Trophoblast cell (in vitro differentiated cells and primary cell): ENCODE measurements around the gene UBE2E2.

Source experiments
- DNase-seq, 2 donors: peaks; one replicate each; pipeline ENCODE4 v3.0.0-alpha.2; 2016
- H2AFZ ChIP-seq: 2 replicates; pipeline ENCODE4 v1.6.1; 2013; ENCODE audit warnings: low read length, moderate library complexity, mild to moderate bottlenecking; ENCODE audit not compliant: insufficient read depth, poor library complexity
- H2AK5ac ChIP-seq: 2 replicates; pipeline ENCODE4 v1.6.1; 2013; ENCODE audit warnings: mild to moderate bottlenecking, low read length
- H2BK120ac ChIP-seq: 2 replicates; pipeline ENCODE4 v1.6.1; 2013; ENCODE audit warnings: low read length, mild to moderate bottlenecking, moderate library complexity; ENCODE audit not compliant: insufficient read depth, poor library complexity
- H2BK12ac ChIP-seq: 2 replicates; pipeline ENCODE4 v1.6.1; 2013; ENCODE audit warnings: mild to moderate bottlenecking, low read length, moderate library complexity
- H2BK5ac ChIP-seq: 2 replicates; pipeline ENCODE4 v1.6.1; 2013; ENCODE audit warnings: low read length, low read depth, moderate library complexity, mild to moderate bottlenecking; ENCODE audit not compliant: poor library complexity
- H3K14ac ChIP-seq: 2 replicates; pipeline ENCODE4 v1.6.1; 2013; ENCODE audit warnings: mild to moderate bottlenecking, low read length
- H3K18ac ChIP-seq: 2 replicates; pipeline ENCODE4 v1.6.1; 2013; ENCODE audit warnings: mild to moderate bottlenecking, low read length
- H3K23ac ChIP-seq: 2 replicates; pipeline ENCODE4 v1.6.1; 2013; ENCODE audit warnings: low read length
- H3K27ac ChIP-seq: 2 replicates; pipeline ENCODE4 v1.5.1; 2013; ENCODE audit warnings: low read depth, mild to moderate bottlenecking, inconsistent platforms, low read length, moderate library complexity
- H3K27me3 ChIP-seq: 2 replicates; pipeline ENCODE4 v1.6.1; 2013; ENCODE audit warnings: inconsistent platforms, mild to moderate bottlenecking, low read length, moderate library complexity; ENCODE audit not compliant: insufficient read depth
- H3K36me3 ChIP-seq, 2 experiments: 1 replicate in 1 of 2; 2 replicates in 1 of 2; pipeline ENCODE4 v1.6.1; 2013; ENCODE audit warnings: low read length in 2 of 2, mild to moderate bottlenecking in 2 of 2, moderate library complexity in 1 of 2; ENCODE audit not compliant: insufficient read depth in 2 of 2, control insufficient read depth in 1 of 2
- H3K4ac ChIP-seq: 2 replicates; pipeline ENCODE4 v1.6.1; 2013; ENCODE audit warnings: low read depth, mild to moderate bottlenecking, low read length, moderate library complexity
- H3K4me1 ChIP-seq, 2 experiments: 1 replicate in 1 of 2; 2 replicates in 1 of 2; pipeline ENCODE4 v1.6.1; 2013; ENCODE audit warnings: low read length in 2 of 2, mild to moderate bottlenecking in 2 of 2, moderate library complexity in 1 of 2; ENCODE audit not compliant: insufficient read depth in 2 of 2, control insufficient read depth in 1 of 2
- H3K4me2 ChIP-seq: 2 replicates; pipeline ENCODE4 v1.6.1; 2013; ENCODE audit warnings: inconsistent platforms, mild to moderate bottlenecking, low read length, moderate library complexity
- H3K4me3 ChIP-seq: 2 replicates; pipeline ENCODE4 v1.5.1; 2013; ENCODE audit warnings: mild to moderate bottlenecking, low read depth, low read length, inconsistent platforms
- H3K79me1 ChIP-seq: one replicate; pipeline ENCODE4 v1.6.1; 2013; ENCODE audit warnings: low read length
- H3K79me2 ChIP-seq: 2 replicates; pipeline ENCODE4 v1.6.1; 2013; ENCODE audit warnings: low read length, mild to moderate bottlenecking; ENCODE audit not compliant: control insufficient read depth, insufficient read depth, poor library complexity
- H3K9ac ChIP-seq: 2 replicates; pipeline ENCODE4 v1.6.1; 2013; ENCODE audit warnings: mild to moderate bottlenecking, low read length
- H3K9me3 ChIP-seq: 2 replicates; pipeline ENCODE4 v1.6.1; 2013; ENCODE audit warnings: low read depth, mild to moderate bottlenecking, control low read depth, inconsistent platforms, low read length; ENCODE audit not compliant: insufficient read depth
- H4K12ac ChIP-seq: 2 replicates; pipeline ENCODE4 v1.6.1; 2013; ENCODE audit warnings: low read depth, mild to moderate bottlenecking, low read length, moderate library complexity
- H4K8ac ChIP-seq: 2 replicates; pipeline ENCODE4 v1.6.1; 2013; ENCODE audit warnings: low read depth, mild to moderate bottlenecking, low read length, moderate library complexity
- H4K91ac ChIP-seq: one replicate; pipeline ENCODE4 v1.6.1; 2013; ENCODE audit warnings: low read depth, mild to moderate bottlenecking, low read length, moderate library complexity
- WGBS: extraction: QIAGEN DNeasy Blood & Tissue Kit; methylation state at CpG from one replicate; pipeline ENCODE4 v1.1.7; 2013; ENCODE audit warnings: missing lambda C conversion rate; ENCODE audit not compliant: insufficient read length, insufficient coverage; ENCODE audit errors: extremely low coverage; 5-methylcytosine and 5-hydroxymethylcytosine counted together

The UBE2E2 gene

GRCh38 chr3:23430781-23431398, 227.8 kb downstream of the UBE2E2 start:
- Histone ChIP-seq H4K91ac (no peak overlapping the region), H3K27me3 (no peaks in the 10 kb centered on the region), H2AK5ac (no peak overlapping the region), H4K8ac (no peak overlapping the region), H2BK120ac (no peak overlapping the region), H3K23ac (no peak overlapping the region), H2BK5ac (no peak overlapping the region), H3K9ac (no peak overlapping the region), H4K12ac (no peak overlapping the region), H3K18ac (no peak overlapping the region), H2BK12ac (no peak overlapping the region), H3K9me3 (no peaks in the 10 kb centered on the region), H3K27ac (no peak overlapping the region), H3K4ac (no peak overlapping the region), H3K14ac (no peak overlapping the region), H3K4me1 (no peaks in the 10 kb centered on the region), H3K79me2 (no peaks in the 10 kb centered on the region), H3K79me1 (no peaks in the 10 kb centered on the region), H3K4me2 (no peak overlapping the region), H3K4me3 (no peak overlapping the region), H3K36me3 (no peaks in the 10 kb centered on the region), H2AFZ (no peak overlapping the region)
- WGBS, result 100% methylated on average over 1 of the region's 2 CpGs
- DNase-seq, result no peak

GRCh38 chr3:23431764-23432163, 228.6 kb downstream of the UBE2E2 start:
- Histone ChIP-seq H3K4me1 (peaks cover 0 to under 1% of the 10 kb centered on the region in 2 experiments), H3K14ac (no peak overlapping the region), H3K9ac (no peak overlapping the region), H2AK5ac (no peak overlapping the region), H4K8ac (no peak overlapping the region), H3K23ac (no peak overlapping the region), H3K9me3 (no peaks in the 10 kb centered on the region), H3K27ac (no peak overlapping the region), H3K4me3 (no peak overlapping the region), H2BK5ac (no peak overlapping the region), H2BK120ac (no peak overlapping the region), H3K27me3 (no peaks in the 10 kb centered on the region), H2BK12ac (no peak overlapping the region), H4K12ac (no peak overlapping the region), H3K4ac (no peak overlapping the region), H3K18ac (no peak overlapping the region), H3K4me2 (no peak overlapping the region), H3K79me1 (no peaks in the 10 kb centered on the region), H4K91ac (no peak overlapping the region), H3K36me3 (no peaks in the 10 kb centered on the region), H2AFZ (no peak overlapping the region), H3K79me2 (no peaks in the 10 kb centered on the region)
- DNase-seq, result no peak
- no CpG with 5 or more reads among the region's 3 CpGs for WGBS

- WGBS, result no CpG with 5 or more reads among the region's 2 CpGs
- no peak for DNase-seq
Measured at GRCh38 chr3:23435318-23435717, 232.2 kb downstream of the UBE2E2 start.

GRCh38 chr3:23435904-23436303, 232.8 kb downstream of the UBE2E2 start:
- WGBS, result no CpG with 5 or more reads among the region's 9 CpGs
- Histone ChIP-seq H3K4ac (no peak overlapping the region), H2BK12ac (no peak overlapping the region), H4K8ac (no peak overlapping the region), H3K79me2 (no peaks in the 10 kb centered on the region), H2AK5ac (no peak overlapping the region), H3K4me2 (no peak overlapping the region), H3K9ac (no peak overlapping the region), H3K4me3 (no peak overlapping the region), H3K14ac (no peak overlapping the region), H4K12ac (no peak overlapping the region), H4K91ac (no peak overlapping the region), H2AFZ (no peak overlapping the region), H3K36me3 (no peaks in the 10 kb centered on the region), H3K4me1 (peaks cover 2% of the 10 kb centered on the region in 2 experiments), H3K27me3 (no peaks in the 10 kb centered on the region), H3K23ac (no peak overlapping the region), H3K18ac (no peak overlapping the region), H2BK5ac (no peak overlapping the region), H2BK120ac (no peak overlapping the region), H3K9me3 (no peaks in the 10 kb centered on the region), H3K27ac (no peak overlapping the region), H3K79me1 (no peaks in the 10 kb centered on the region)
- no peak for DNase-seq

More at GRCh38 chr3:23435318-23435717, 232.2 kb downstream of the UBE2E2 start:
- H3K4me1 ChIP-seq, result peaks cover 2% of the 10 kb centered on the region in 2 experiments
- H2AFZ ChIP-seq, result no peak overlapping the region
- H3K79me1 ChIP-seq, result no peaks in the 10 kb centered on the region
- H3K27me3 ChIP-seq, result no peaks in the 10 kb centered on the region
- H4K91ac ChIP-seq, result no peak overlapping the region
- no peaks in the 10 kb centered on the region for H3K36me3 ChIP-seq
- no peaks in the 10 kb centered on the region for H3K79me2 ChIP-seq
- H3K4me3 ChIP-seq, result no peak overlapping the region
- no peak overlapping the region for H3K4me2 ChIP-seq
- H3K9ac ChIP-seq, result no peak overlapping the region
- H2BK12ac ChIP-seq, result no peak overlapping the region
- no peak overlapping the region for H4K8ac ChIP-seq
- no peak overlapping the region for H3K18ac ChIP-seq
- no peak overlapping the region for H4K12ac ChIP-seq
- no peak overlapping the region for H3K4ac ChIP-seq
- no peak overlapping the region for H2BK120ac ChIP-seq
- H2AK5ac ChIP-seq, result no peak overlapping the region
- no peak overlapping the region for H2BK5ac ChIP-seq
- no peak overlapping the region for H3K14ac ChIP-seq
- no peak overlapping the region for H3K23ac ChIP-seq
- no peak overlapping the region for H3K27ac ChIP-seq
- H3K9me3 ChIP-seq, result no peaks in the 10 kb centered on the region
